Suppressor macrophage treated with lipopolysaccharide for 1 hour (primary cell): ENCODE measurements around the gene RNF224.

Source experiments
- DNase-seq, 3 donors: peaks; one replicate each; pipeline ENCODE4 v3.0.0-alpha.2; 2020 to 2022

Gene RNF224

DNA sequence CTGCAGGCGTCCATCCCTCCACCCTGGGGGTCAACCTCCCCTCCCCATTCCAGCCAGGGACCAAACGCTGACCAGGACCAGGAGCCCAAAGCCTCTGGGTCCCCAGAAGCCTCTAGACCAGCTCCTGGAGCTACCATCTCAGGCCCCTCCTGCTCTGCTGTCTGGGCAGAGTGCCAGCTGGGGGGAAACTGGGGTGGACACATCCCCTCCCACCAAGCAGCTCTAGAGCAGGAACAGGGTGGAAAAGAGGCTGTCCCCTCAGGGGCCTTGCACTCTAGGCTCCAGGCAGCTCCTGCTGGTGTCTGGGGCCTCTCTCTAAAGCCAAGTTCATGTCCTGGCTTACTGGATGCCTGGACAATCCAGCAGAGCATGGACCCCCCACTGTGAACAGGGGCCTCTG is 34.4 kb upstream of the RNF224 start:
- no peak for DNase-seq

DNA sequence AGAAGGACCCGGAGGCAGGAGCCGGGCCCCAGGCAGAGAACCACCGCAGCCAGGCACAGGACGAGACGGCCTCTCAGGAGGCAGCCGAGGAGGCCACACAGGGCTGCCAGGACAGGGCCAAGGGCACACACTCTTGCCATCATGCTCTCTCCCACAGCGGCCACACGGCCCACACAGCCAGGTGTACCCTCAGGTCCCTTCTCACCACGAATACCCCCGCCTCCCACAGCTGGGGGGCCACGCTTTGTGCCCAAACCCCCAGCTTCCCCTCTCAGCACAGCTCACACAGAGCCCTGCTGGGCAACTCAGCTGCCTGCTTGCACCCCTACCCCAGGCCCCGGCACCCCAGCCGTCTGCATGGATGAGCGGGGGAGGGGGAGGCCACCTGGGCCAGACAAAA is 33.5 kb upstream of the RNF224 start:
- DNase-seq, result no peak

DNA sequence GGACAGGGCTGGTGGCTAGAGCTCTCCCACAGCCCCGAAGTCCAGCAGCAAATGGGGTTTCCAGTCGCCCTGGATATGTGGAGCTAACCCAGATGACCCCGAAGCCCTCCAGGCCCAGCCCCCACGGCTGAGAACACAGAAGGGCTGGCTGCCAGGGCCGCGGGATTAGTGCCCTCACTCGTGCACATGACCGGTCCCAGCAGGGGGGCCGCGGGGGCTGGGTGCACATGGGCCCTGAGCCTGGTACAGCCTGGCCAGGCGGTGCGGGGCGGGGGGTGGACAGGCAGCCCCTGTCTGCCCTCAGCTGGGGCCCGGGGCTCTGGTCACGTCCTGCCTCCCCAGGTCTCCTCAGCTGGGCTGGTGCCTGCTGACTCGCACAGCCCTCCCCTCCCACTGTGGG is 32.9 kb upstream of the RNF224 start:
- no peak for DNase-seq

DNA sequence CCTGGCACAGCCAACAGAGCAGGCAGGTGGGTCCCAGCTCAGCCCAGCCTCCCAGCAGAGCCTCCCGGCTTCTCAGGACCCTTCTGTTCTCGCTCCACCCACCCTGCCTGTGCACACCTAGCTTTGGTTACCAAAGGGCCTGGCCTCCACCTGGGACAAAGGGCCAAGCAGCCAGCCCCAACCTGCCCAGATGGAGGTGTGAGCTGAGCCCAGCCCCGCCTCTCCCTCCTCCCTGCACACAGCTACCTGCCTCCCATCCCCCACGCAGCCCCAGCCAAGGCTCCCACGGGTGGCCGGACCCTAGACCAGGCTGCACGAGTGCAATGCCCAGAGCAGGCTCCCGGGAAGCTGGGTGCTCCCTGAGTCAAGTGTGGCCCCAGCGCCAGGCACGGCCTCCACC is 32.4 kb upstream of the RNF224 start:
- DNase-seq, result no peak

DNA sequence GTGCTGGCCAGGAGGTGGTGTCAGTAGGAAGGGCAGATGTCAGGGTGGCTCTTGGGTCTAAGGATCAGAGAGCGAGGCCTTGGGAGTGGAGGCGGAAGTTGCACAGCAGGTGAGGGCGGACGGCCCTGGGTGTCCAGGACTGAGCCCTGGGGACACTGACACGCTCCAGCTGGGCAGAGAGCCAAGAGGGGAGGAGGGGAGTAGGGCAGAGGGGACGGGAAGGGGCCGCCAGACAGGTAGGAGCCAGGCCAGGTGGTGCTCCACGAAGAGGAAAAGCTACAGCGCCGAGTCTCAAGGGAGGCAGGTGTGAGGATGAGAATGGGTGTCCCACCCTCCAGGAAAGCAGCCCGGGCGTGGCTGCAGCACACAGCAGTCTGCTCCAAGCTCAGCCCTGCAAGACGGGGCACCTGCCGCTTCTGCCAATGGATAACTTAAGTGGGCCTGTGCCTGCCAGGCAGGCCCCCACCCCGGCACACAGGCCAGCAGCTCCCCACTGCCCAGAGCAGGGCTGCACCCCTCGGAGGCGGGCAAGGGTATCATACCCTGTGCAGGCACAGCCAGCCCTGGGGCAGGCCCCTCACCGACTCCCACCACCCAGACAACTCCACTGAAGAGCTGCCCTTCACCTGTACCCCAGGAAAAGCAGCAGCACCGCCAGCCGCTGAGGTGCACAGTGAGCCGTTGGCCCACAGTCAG is 31.6 kb upstream of the RNF224 start:
- no peak for DNase-seq

DNA sequence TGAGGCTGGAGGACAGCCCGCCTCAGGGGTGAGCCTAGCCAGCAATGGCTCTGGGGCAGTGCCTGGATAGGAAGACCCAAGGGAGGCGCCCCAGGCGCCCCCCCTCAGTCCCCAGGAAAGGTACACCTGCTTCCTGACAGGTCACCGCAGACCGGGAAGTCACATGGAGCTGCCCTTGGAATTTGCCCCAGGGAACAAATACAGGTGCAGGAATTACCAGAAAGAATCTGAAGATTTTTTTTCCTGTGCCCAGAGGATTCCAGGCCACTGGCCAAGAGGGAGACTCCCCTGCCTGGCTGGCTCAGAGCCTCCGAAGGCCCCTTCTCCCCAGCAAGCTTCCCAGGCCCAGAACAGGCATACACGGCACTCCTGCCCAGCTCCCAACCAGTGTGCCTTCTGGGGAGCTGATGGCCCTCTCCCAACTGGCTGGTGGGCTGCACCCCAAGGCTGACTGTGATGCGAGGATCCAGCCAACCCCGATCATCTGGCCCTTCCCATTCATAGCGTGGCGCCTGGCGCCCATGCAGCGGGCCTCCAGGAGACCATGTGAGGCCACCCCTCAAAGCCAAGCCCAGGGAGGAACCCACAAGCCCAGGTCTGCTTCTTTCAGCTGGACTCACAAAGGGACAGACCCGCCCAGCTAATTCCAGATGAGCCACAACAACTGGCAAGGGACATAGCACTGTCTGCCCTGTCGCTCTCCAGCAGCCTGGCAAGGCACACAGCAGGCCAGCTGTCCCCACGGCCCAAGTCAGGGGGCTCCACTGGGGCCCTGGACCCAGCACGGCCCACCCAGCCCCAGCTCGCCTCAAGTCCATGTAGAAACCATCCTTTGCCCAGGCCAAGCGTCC is 29.0 kb upstream of the RNF224 start:
- no peak for DNase-seq

DNA sequence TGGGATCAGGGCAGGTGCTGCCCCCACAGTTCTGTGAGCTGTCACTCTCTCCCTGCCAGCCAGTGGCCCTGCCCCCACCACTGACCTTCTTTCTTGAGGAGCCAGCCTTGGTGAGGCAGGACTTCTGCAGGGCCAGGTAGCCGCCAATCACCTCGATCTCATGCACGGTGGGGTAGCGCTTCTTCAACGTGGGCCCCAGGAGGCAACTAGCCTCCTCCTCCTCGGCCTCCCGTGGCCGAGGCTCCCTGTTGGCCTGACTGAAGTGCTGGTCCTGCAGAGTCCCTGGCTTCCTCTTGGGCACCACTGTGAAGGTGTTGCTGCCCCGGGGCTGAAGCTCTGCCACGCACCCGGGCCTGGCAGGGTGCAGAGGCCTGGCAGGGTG is 28.4 kb upstream of the RNF224 start:
- DNase-seq, result no peak

DNA sequence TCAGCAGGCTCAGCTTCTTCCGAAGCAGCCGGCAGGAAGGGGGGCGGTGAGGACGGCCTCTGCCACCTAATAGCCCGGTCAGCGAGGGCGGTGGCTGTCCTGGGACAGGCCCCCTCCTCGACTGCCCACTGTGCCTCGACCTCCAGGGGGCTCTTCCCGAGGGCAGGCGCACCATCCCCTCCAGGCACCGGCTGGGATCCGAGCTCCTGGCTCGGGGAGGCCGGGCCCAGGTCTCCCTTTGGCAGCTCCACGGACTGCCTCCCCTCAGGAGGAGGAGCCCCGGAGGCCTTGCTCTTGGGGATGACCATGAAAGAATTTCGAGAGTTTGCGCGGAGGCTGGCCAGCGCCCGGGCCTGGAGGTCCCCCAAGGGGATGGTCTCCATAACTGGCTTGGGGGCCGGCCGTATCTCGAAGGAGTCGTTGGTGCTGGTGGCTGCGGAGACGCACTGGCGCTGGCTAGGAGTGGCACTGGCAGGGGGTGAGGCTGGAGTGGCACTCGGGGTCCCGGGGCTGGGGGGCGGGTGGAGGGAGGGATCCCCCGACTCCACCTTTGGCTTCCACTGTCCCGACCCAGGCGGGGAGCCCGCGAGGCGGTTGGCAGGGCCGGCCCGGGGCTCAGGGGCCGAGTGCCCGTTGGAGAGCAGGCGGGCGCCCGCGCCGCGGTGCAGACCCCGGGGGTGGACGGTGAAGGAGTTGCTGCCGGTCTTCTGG is 27.7 kb upstream of the RNF224 start:
- DNase-seq, result peak in 1 of 3 donors; percentile 9

DNA sequence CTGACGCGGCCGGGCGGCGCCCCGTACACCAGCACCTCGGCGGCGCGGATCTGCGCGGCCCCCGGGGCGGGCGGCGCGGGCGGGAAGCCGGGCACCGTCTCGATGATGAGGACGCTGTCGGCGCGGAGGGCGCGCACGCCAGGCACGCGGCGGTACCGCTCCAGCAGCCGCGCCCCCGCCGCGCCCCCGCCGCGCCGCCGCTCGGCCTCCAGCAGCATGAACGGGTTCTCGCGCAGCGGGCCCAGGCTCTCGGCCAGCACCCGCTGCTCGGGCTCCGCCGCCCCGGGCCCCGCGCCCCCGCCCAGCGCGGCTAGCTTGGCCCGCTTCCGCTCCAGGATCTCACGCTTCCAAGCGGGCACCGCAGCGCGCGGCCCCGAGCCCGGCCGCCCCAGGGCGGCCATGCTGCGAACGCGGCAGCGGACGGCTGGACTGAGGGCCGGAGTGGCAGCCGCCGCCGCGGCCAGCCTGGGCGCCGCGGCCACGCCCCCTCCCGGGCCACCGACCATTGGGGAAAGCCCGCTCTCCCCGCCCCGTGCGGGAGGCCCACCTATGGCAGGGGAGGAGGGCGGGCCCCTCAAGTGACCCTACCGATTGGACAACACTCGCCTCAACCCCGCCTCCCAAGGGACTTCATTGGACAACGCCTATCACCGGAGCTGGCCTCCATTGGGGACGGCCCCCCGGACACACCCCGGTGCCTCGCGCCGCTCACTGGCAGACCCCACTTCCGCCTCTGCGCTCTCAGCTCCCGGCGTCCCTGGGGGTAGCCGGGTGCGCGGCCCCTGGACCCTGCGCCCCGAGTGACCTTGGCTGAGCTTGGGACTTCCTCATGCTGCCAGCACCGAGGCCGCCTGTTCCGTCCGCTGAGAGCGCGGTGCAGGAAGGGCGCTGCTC is 26.7 kb upstream of the RNF224 start, which contains the start of gene TPRN:
Gene TPRN (minus strand): TSS at position 431 of the 894 bp plus-strand sequence. CDS start 30 bp downstream, at position 401.
- peak; percentile 99 to 100 (median 99) for DNase-seq

DNA sequence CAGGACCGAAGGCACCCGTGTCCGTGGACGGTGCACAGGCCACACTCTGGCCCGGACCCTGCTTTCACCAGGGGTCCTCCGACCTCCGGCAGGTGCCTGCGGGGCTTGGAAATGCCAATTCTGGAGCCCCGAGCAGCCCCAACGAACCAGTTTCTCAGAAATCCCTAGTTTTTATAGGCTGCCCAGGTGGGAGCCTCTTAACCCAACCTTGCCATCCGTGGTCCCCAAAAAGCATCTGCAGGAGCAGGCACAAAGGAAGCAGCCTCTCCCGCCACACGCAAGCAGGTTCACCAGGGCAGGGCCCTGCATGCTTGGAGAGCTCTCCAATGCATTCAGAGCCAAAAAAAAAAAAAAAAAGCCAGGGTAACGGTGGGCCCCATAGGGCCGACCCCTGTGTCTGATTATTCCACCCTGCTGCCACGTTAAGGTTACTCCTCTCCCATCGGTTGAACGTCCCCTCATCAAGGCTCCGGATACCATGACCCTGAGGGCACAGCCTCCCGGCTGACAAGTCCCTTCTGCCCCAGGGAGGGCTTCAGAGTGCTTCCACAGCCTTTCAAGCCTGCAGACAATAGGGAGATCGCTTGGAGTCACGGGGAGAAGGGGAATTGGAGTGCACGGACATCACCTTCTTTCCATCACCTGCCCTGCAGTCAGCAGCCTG is 26.0 kb upstream of the RNF224 start:
- no peak for DNase-seq

DNA sequence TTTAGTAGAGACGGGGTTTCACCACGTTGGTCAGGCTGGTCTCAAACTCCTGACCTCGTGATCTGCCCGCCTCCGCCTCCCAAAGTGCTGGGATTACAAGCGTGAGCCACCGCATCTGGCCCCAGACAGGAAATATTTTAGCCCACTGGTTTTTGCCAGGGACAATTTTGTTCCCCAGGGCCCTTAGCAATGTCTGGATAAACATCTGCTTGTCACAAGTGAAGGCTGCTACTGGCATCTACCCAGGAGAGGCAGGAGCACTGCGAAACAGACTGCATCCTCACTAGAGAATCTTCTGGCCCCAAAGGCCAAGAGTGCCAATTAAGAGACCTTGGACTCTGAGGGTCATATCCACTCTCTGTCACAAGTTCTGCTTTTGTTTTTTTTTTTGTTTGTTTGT is 24.3 kb upstream of the RNF224 start:
- no peak for DNase-seq

DNA sequence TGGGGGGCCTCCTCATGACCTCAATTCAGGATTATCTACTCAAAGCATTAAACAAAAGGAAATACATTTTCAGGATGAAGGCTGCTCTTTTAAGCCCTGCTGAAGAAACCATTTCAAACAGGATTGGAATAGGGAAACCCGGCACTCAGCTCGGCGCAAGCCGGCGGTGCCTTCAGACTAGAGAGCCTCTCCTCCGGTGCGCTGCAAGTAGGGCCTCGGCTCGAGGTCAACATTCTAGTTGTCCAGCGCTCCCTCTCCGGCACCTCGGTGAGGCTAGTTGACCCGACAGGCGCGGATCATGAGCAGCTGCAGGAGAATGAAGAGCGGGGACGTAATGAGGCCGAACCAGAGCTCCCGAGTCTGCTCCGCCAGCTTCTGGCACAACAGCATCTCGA is 22.6 kb upstream of the RNF224 start:
- DNase-seq, result no peak

DNA sequence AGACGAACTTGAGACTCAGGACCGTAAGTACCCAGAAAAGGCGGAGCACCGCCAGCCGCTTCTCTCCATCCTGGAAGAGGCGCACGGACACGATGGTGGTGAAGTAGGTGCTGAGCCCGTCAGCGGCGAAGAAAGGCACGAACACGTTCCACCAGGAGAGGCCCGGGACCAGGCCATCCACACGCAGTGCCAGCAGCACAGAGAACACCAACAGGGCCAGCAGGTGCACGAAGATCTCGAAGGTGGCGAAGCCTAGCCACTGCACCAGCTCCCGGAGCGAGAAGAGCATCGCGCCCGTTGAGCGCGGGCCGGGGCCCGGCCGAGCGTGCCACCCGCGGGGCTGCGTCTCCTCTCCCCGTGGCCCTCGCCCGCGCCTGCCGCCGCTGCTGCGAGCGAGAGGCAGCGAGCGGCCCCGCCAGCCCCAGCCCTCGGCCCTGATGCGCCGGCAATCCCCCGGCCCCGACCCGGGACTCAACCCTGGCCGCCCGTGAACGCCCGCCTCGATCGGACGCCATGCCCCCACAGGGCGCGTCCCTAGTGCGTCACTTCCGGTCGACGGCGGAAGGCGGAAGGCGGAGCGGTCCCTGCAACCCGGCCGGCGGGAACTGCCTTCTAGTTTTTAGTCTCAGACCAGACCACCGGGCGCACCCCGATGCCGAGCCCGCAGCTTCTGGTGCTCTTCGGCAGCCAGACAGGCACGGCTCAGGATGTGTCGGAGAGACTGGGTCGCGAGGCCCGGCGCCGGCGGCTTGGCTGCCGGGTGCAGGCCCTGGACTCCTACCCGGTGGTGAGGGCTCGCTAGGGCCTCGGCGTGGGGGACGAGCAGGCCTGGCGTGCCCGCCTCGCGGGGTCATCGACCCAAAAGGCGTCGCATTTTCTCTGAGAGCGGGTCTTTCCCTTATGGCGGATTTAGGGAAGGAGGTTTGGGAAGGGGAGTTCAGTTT is 21.9 kb upstream of the RNF224 start, which contains the start of the genes NDOR1 and TMEM203:
Gene NDOR1 (plus strand): TSS at position 575 of the 944 bp plus-strand sequence. CDS start 78 bp downstream, at position 653.
Gene TMEM203 (minus strand): TSS at position 523 of the 944 bp plus-strand sequence. CDS start 234 bp downstream, at position 289.
- peak; percentile 93 to 97 (median 96) for DNase-seq

DNA sequence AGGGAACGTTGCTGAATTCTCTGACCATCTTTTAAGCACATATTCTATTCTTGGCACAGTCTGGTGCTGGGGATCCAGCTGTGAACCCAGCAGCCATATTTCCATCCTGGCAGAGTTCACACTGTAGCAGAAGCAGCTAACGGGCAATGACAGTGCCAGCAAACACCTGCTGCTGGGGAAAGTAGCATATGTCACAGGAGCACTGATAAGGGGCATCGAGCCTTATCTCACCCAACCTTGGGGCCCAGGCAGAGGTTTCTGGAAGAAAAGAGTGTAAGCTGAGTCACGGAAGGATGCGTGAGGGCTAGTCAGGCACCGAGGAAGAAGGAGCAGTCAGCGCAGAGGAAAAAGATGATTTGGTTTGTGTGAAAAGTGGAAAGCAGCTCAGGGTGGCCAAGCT is 20.7 kb upstream of the RNF224 start:
- DNase-seq, result no peak

DNA sequence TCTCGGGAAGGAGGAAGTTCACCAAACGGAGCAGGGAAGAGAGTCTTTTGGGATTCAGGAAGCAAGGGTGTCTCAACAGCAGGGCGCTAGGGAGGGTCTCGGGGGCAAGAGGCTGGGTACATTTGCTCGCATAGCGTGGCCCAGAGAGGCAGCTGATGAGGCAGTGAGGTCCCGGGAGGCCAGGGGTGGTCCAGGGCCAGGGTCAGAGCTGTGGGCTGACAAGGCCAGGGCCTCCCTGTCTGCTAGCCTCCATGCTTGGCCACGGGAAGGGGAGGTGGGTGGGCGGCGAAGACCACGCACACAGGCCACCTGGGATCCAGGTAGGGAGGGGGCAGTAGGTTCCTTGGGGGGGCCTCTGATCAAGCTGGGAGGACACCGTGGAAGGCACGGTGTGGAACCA is 15.8 kb upstream of the RNF224 start:
- no peak for DNase-seq

DNA sequence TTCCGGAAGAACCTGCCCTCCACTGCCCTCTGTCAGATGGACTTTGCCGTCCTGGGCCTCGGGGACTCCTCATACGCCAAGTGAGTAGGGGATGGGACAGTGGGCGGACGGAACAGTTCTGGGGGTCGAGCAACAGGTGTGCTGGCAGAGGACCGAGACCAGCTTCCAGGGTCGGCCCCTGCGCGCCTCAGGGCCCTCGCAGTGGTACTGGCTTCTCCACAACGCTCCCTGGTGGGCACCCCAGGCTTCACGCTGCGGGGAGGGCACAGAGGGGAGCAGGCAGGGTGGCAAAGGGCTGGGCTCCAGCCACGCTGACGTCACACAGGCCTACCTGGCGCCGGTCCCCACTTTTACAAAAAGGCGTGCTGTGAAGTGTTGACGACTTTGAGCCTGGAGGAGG is 14.8 kb upstream of the RNF224 start:
- no peak for DNase-seq

DNA sequence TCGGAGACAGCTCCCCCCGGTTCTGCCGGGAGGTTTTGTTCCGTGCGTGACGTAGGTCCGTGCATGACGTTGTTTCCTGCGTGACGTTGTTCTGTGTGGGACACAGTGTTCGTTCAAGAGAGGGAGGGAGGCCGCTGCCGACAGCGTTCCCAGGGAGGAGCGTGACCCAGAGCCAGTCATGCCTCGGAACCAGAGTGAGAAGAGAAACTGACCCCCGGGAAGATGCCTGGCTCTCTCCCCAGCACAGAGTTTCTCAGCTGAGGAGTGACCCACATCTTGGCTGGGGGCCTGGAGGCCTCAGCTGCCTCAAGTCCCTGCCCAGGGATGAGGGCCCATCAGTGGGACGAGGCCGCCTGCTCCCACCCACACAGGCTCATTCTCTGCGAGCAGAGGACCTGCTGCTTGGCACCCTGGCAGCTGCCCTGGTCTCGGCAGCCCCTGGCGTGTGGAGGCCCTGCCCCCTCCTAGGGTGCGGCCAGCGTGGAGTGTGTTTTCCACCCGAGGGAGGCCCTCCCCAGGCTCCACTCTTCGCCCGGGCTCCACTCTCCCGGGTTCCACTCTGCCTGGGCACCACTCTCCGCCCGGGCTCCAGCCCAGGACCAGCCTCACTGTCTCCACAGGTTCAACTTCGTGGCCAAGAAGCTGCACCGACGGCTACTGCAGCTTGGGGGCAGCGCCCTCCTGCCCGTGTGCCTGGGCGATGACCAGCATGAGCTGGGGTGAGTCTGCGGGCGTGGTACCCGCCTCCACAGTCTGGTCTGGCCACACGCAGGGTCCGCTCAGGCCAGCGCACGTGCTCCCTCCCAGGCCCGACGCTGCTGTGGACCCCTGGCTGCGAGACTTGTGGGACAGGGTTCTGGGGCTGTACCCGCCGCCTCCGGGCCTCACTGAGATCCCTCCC is 13.9 kb upstream of the RNF224 start:
- no peak for DNase-seq

DNA sequence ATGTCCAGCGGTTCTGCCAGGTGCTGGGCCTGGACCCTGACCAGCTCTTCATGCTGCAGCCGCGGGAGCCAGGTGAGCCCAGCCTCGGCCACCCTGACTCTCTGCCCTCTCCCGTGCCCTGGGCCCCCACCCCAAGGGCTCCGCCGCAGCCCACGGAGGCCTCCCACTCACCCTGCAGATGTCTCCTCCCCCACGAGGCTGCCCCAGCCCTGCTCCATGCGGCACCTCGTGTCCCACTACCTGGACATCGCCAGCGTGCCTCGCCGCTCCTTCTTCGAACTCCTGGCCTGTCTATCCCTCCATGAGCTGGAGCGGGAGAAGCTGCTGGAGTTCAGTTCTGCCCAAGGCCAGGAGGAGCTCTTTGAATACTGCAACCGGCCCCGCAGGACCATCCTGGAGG is 12.7 kb upstream of the RNF224 start:
- no peak for DNase-seq

DNA sequence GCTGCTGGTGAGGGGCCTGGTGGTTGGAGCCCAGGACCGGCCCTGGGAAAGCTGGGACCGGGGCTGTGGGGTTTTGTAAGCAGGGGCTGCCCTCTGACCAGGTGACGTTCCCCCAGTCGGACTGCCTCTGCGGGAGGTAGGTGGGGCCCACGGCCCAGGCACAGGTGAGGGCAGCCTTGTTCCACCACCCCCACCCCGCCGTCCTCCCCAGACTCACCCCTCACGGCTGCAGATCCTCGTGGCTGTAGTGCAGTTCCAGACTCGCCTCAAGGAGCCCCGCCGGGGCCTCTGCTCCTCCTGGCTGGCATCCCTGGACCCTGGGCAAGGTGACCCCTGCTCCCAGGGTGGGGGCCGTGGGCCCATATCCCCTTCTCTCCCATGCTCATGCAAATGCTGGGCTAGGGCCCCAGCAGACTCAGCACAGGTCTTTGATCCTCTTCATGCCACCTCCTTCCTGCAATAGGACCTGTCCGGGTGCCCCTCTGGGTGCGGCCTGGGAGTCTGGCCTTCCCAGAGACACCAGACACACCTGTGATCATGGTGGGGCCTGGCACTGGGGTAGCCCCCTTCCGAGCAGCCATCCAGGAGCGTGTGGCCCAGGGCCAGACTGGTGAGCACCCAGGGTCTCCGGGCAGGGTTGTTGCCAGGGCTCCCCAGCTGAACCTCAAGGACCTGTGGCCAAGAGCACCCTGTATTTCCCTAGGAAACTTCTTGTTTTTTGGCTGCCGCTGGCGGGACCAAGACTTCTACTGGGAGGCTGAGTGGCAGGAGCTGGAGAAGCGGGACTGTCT is 11.9 kb upstream of the RNF224 start:
- DNase-seq, result no peak
